KBM-7 (cell line): Measurements from ENCODE around the gene IFITM2.
"Not testable (repeated sequence)": the region's sequence is repeated elsewhere in the genome, so short reads cannot be mapped to it uniquely, and the experiment has no call there.

Experiments used
- DNase-seq: peaks from one replicate; pipeline ENCODE4 v3.0.0-alpha.2; 2015
- in situ Hi-C: fragments of 300-500 bp; cut with MboI; formaldehyde crosslinking; loops from 2 replicates; pipeline ENCODE4 v1.14.3; 2020; ENCODE audit warnings: low sequenced_read_pairs, low pct_unique_long_range_greater_than_20kb, mixed read lengths

IFITM2 gene

DNA sequence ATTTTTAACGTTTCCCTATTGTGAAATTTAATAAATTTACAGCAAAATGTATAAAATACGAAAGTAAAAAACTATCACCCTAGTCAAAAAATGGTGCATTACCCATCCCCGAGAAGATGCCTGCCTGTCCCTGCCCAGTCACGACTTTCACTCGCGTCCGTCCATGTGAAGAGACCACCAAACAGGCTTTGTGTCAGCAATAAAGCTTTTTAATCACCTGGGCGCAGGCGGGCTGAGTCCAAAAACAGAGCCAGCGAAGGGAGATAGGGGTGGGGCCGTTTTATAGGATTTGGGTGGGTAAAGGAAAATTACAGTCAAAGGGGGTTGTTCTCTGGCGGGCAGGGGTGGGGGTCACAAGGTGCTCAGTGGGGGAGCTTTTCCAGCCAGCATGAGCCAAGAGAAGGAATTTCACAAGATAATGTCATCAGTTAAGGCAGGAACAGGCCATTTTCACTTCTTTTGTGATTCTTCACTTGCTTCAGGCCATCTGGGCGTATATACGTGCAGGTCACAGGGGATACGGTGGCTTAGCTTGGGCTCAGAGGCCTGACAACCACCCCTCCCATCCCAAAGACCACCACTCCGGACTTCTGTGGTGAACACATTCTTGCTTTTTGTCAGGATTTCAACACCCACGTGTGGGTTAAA is 26.1 kb downstream of the IFITM2 start:
- in situ Hi-C loops, DNase-seq: not testable (repeated sequence)

DNA sequence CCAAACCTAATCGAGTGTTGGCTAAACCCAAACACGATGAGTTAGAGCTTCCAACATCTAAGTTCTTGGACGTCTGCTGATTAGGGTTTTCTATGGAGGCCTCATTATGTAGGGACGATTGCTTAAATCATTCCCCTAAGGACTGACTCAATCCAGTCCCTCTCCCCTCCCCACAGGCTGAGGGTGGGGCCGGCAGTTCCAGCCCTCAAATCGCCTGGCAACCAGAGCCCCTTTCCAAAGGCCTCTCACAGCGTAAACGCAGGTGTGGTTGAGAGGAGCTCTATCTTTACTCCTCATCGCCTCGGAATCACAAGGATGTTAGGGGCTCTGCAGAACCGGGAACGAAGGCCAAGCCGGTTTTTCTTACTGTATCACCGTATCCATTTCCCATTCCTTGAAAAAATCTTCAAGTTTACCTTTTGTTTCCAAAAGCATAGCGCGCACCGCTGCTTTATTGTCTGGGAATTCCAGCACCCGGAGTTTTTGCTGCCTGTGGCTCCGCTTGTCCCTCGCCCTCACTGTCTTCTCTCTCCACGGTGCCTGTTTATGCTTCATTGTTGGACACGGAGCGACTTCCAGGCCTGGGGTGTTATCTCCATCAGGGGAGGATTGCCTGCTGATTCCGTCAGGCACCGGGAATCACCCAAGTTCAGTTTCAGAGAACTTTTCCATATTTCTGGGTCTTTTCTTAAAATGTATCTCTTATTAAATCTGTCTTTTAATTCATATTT is 26.8 kb downstream of the IFITM2 start:
- in situ Hi-C loops = no loop called here
- DNase-seq = no peak

DNA sequence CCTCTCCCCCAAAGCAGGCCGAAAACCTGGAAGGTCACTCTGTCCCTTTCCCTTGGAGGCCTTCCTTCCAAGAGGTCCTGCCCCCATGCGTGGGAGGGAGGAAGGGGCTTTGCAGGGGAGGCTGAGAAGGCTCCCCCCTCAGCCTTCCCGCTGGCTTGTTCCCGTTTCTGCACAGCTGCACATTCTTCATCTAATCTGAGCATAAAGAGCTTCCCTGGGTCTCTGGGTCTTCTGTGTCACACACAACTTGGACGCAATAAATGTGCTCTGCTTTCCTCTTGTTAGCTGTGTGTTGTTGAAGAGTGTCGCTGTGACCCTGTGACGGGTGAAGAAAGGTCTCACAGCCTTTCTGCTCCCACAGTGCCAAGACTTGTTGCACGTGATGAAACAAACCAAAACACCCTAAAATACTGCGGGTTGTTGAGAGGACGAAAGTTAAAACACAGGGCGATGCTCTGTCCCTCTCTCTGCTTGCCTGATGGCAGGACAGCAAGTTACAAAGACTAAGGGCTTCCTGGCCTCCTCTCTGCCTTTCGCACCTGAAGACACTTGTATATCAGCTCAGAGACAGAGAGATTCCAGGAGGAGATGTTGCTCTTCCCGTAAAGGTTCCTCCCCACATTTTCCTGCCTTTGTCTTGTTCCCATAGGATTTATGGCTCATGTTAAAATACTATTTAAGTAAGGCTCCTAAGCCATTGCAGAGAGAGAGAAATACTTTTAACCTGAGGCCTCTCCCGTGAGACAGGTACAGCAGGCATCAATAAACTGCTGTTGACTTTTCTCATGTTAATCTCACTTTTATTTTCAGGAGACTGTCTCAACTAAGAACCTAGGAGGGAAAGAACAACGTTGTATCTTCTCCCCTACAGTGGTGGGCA is 28.4 kb downstream of the IFITM2 start:
- peak; percentile 86 for DNase-seq
- in situ Hi-C loops = no loop called here

- no peak for DNase-seq
- in situ Hi-C loops = no loop called here
These were observed 29.1 kb downstream of the IFITM2 start for GRCh38 chr11:336659-337198.

DNA sequence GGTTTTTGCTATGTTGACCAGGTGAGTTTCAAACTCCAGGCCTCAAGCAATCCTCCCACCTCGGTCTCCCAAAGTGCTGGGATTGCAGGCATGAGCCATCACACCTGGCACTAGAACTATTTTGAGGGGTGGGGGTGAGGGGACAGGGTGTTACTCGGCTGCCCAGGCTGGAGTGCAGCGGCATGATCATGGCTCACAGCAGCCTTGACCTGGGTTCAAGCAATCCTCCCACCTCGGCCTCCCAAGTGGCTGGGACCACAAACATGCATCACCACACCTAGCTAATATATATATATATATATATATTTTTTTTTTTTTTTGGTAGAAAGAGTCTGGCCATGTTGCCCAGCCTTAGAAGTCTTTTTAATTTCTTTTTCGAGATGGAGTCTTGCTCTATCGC is 30.1 kb downstream of the IFITM2 start:
- DNase-seq = no peak
- in situ Hi-C loops = no loop called here

- no peak for DNase-seq
- in situ Hi-C loops = no loop called here
These were observed 32.3 kb downstream of the IFITM2 start for GRCh38 chr11:339963-340362.

DNA sequence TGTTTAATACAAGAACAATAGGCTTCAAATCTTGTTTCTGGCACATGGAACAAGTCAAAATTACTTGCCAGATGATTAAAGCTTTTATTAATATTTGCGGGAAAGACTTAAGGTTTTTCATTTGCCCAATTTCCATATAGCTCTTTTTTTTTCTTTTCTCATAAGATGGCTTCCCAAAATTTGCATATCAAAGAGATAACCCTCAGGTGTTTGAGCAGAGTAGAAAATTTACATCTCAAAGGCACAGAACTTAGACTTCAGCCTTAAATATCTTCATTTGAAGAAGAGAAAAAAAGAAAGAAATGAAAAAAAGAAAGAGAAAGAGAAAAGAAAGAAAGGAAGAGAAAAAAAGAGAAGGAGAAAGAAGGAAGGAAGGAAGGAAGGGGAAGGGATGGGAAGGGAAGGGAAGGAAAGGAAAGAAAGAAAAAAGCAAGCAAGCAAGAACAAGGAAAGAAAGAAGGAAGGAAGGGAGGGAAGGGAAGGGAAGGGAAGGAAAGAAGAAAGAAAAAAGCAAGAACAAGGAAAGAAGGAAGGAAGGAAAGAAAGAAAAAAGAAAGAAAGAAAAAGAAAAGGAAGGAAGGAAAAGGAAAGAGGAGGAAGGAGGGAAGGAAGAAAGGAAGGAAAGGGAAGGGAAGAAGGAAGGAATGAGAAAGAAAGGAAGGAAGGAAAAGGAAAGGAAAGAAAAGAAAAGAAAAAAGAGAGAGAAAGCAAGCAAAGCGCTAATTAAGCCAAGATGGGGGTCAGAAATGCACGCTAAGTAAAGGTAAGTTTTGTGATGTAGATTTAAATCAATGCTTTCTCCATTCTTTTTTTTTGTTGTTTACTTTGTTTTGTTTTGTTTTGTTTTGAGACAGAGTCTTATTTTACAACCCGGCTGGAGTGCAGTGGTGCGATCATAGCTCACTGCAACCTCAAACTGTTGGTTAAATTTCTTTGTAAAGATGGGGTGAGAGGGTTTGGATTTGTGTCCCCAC is 33.2 kb downstream of the IFITM2 start:
- in situ Hi-C loops = no loop called here
- DNase-seq = no peak

GRCh38 chr11:342328-342727 is 34.7 kb downstream of the IFITM2 start:
- in situ Hi-C loops = no loop called here
- no peak for DNase-seq

DNA sequence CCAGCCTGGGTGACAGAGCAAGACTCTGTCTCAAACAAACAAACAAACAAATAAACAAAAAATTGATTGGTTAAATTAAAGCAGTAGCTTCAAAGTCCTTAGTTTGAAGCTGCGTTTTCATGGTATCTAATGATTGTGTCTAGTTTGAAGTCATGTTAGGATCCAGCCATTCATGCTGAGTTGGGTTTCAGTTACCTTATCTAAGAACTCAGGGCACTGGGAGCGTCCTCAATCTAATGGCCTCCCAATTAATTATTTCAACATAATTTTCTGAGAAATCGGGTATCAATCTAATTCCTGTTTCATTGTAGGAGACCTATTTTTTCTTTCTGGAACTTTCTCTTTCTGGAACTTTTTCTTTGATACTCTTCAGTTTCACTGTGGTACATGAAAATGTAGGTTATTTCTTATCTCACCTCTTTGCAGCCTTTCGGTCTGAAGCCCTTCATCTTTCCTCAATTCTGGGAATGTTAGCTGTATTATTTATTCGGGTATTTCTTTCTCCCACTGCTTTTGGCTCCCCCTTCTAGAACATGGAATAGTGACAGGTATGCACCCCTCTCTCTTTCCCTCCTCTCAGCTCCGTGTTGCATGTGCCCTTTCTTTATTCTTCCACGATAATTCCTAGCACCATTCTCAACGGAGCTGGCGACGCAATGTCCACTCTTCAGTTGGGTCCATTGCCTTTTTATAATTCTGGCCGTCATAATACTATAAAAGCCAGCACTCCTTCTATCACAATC is 37.4 kb downstream of the IFITM2 start:
- no peak for DNase-seq
- in situ Hi-C loops = no loop called here

- no peak for DNase-seq
- in situ Hi-C loops = no loop called here
These were observed 38.9 kb downstream of the IFITM2 start for GRCh38 chr11:346529-346928.

GRCh38 chr11:349270-349954 is 41.8 kb downstream of the IFITM2 start:
- DNase-seq, in situ Hi-C loops: not testable (repeated sequence)

GRCh38 chr11:350033-350722 is 42.6 kb downstream of the IFITM2 start:
- DNase-seq, in situ Hi-C loops: not testable (repeated sequence)

DNA sequence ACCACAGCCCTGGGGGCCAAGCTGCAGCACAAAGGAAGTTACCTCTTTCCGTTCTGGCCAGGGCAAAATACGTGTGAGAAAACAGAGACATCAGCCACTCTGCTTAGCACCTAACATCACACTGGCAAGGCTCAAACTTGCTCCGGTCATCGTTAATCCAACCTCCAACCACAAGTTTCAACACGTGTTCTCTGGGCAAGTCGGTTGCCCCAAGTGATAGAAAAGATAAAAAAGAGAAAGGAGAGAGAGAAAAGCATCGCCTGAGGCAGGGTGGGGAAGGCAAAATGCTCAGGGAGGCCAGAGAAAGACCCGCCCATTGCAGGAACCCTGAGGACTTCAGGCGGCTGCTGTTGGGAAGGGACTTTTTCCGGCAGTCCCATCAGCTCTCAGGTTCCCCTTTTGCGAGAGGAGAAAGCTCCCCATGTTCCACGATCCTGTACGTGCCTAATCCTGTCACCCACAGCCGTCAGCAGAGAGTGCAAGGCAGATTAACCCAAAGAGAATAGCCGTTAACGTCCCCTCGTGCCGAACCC is 43.2 kb downstream of the IFITM2 start:
- in situ Hi-C loops = no loop called here
- peak; percentile 68 for DNase-seq

- DNase-seq = no peak
- in situ Hi-C loops = no loop called here
These were observed 43.8 kb downstream of the IFITM2 start for GRCh38 chr11:351411-351810.

GRCh38 chr11:352456-353031 is 44.9 kb downstream of the IFITM2 start:
- DNase-seq = no peak
- in situ Hi-C loops = no loop called here

DNA sequence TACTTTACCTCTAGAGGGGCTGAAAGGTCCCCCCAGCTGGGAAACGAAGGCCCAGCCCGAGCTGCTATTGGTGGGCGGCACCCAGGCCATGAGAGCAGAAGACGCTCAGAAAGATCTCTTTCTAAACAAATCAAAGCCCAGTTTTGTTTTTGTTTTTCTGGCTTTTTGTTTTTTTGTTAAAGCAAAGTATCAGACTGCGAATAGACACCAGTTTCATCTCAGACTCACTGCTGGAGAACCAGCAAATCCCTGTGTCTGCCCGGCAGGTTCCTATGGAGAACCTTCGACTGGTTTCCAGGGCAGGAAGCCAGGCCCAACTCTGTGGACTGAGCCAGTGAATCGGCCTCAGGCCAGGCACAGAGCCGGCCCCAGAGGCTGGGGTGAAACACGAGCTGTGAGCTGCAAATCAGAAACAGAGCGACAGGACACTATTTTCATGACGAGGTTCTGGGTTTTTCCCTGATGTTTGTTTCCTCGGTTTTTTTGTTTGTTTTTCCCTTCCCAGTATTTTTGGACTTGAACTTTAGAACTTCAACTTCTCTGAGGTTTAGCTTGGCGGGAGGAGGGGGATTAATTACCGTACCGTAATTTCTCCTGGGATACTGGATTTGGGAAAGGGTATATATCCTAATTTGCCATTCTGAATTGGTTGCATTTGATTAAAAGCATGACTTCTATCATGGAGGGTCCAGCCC is 45.7 kb downstream of the IFITM2 start:
- DNase-seq = no peak
- in situ Hi-C loops = no loop called here
